DLD1 (cell line): Measurements from ENCODE around the gene TTLL11.
"Not testable (repeated sequence)": the region's sequence is repeated elsewhere in the genome, so short reads cannot be mapped to it uniquely, and the experiment has no call there.

Experiments
- in situ Hi-C: cut with HindIII; loops from 2 replicates; pipeline ENCODE4 v1.10.0; 2017; ENCODE audit warnings: low sequenced_read_pairs

Gene TTLL11

GRCh38 chr9:122011818-122012498, 81.2 kb downstream of the TTLL11 start:
- in situ Hi-C loops = no loop called here

GRCh38 chr9:122008559-122008958, 84.5 kb downstream of the TTLL11 start:
- in situ Hi-C loops = no loop called here

- in situ Hi-C loops = no loop called here
Observed at GRCh38 chr9:122007837-122008236, 85.3 kb downstream of the TTLL11 start.

- in situ Hi-C loops = no loop called here
Observed at GRCh38 chr9:122005597-122005996, 87.5 kb downstream of the TTLL11 start.

GRCh38 chr9:122004589-122004988, 88.5 kb downstream of the TTLL11 start:
- in situ Hi-C loops = no loop called here

GRCh38 chr9:122001491-122002201, 91.5 kb downstream of the TTLL11 start:
- in situ Hi-C loops = no loop called here

- in situ Hi-C loops = not testable (repeated sequence)
Observed at GRCh38 chr9:122000526-122000925, 92.6 kb downstream of the TTLL11 start.

- in situ Hi-C loops = loop anchor here (25.0 kb wide), 1 partner anchor 312 kb away; no protein-coding TSS in a partner anchor
Observed at GRCh38 chr9:121999556-121999955, 93.6 kb downstream of the TTLL11 start.

GRCh38 chr9:121998513-121999049, 94.5 kb downstream of the TTLL11 start:
- in situ Hi-C loops = loop anchor here (25.0 kb wide), 1 partner anchor 311 kb away; no protein-coding TSS in a partner anchor

GRCh38 chr9:121997791-121998190, 95.3 kb downstream of the TTLL11 start:
- in situ Hi-C loops = loop anchor here (25.0 kb wide), 1 partner anchor 310 kb away; no protein-coding TSS in a partner anchor

GRCh38 chr9:121996783-121997182, 96.3 kb downstream of the TTLL11 start:
- in situ Hi-C loops = loop anchor here (25.0 kb wide), 1 partner anchor 309 kb away; no protein-coding TSS in a partner anchor

GRCh38 chr9:121995997-121996396, 97.1 kb downstream of the TTLL11 start:
- in situ Hi-C loops = loop anchor here (25.0 kb wide), 1 partner anchor 309 kb away; no protein-coding TSS in a partner anchor

GRCh38 chr9:121992571-121993212, 100.4 kb downstream of the TTLL11 start:
- in situ Hi-C loops = loop anchor here (25.0 kb wide), 1 partner anchor 305 kb away; no protein-coding TSS in a partner anchor

GRCh38 chr9:121991307-121991661, 101.8 kb downstream of the TTLL11 start:
- in situ Hi-C loops = loop anchor here (25.0 kb wide), 1 partner anchor 304 kb away; no protein-coding TSS in a partner anchor

GRCh38 chr9:121990600-121991306, 102.4 kb downstream of the TTLL11 start:
- in situ Hi-C loops = loop anchor here (25.0 kb wide), 1 partner anchor 303 kb away; no protein-coding TSS in a partner anchor

- in situ Hi-C loops = loop anchor here (25.0 kb wide), 1 partner anchor 302 kb away; no protein-coding TSS in a partner anchor
Observed at GRCh38 chr9:121989010-121989409, 104.1 kb downstream of the TTLL11 start.

GRCh38 chr9:121987314-121987713, 105.8 kb downstream of the TTLL11 start:
- in situ Hi-C loops = loop anchor here (25.0 kb wide), 1 partner anchor 300 kb away; no protein-coding TSS in a partner anchor

- in situ Hi-C loops = loop anchor here (25.0 kb wide), 1 partner anchor 299 kb away; no protein-coding TSS in a partner anchor
Observed at GRCh38 chr9:121985792-121986494, 107.2 kb downstream of the TTLL11 start.

GRCh38 chr9:121984726-121985402, 108.2 kb downstream of the TTLL11 start:
- in situ Hi-C loops = loop anchor here (25.0 kb wide), 1 partner anchor 298 kb away; no protein-coding TSS in a partner anchor
